ENCODE results near the gene CEACAM8.

GRCh38 chr19:42613666-42614065 lies 18.9 kb upstream of the CEACAM8 start:
- TF ChIP-seq YY1 (IDR thresholded peaks at IDR 0.05; ENCODE audit: extremely low read depth, insufficient replicate concordance, low read depth, low read length) = no peak
- no peak for TF ChIP-seq POLR2A (IDR thresholded peaks at IDR 0.05; ENCODE audit: borderline replicate concordance, extremely low read depth, insufficient read depth, insufficient read length)
- TF ChIP-seq CTCF (IDR thresholded peaks at IDR 0.05 in 2 of 3, conservative IDR thresholded peaks at IDR 0.05 in 1 of 3; ENCODE audit: borderline replicate concordance in 1 of 3, insufficient read depth in 1 of 3, low read depth in 2 of 3, low read length in 2 of 3) = no peak
- TF ChIP-seq REST (IDR thresholded peaks at IDR 0.05; ENCODE audit: low read depth) = no peak
- TF ChIP-seq EZH2 (IDR thresholded peaks at IDR 0.05) = no peak
- TF ChIP-seq ZNF274 (IDR thresholded peaks at IDR 0.05; ENCODE audit: low read depth, low read length) = no peak
- no peak for TF ChIP-seq EZH2phosphoT487 (IDR thresholded peaks at IDR 0.05; ENCODE audit: borderline replicate concordance)
- TF ChIP-seq EGR1 (IDR thresholded peaks at IDR 0.05; ENCODE audit: low read depth) = no peak
- no peak for TF ChIP-seq SP1 (IDR thresholded peaks at IDR 0.05; ENCODE audit: low read depth)
- TF ChIP-seq POLR2AphosphoS5 (IDR thresholded peaks at IDR 0.05; ENCODE audit: low read depth, low read length) = no peak
- TF ChIP-seq ZFX (IDR thresholded peaks at IDR 0.05) = no peak
- TF ChIP-seq JUND (IDR thresholded peaks at IDR 0.05) = no peak
- TF ChIP-seq RAD21 (IDR thresholded peaks at IDR 0.05; ENCODE audit: low read depth) = no peak

Data from HCT116 (cell line).